Lung (tissue), 12 donors: ENCODE measurements around the gene TMOD2. TPM values are rescaled to one million over a fixed set of nuclear protein-coding genes. Genes with fewer than 3 reads are reported as not detected.

Experiments
- ATAC-seq: fragments of 200-7000 bp; cut with Tn5 transposase; one replicate; pipeline ENCODE4 v1.9.1; 2020; ENCODE audit warnings: moderate number of reproducible peaks; ENCODE audit not compliant: insufficient read depth, low FRiP score
- DNase-seq, 3 donors: peaks; one replicate each; pipeline ENCODE4 v3.0.0-alpha.2; 2013 to 2017
- H3K27ac ChIP-seq, 2 donors: one replicate each; pipeline ENCODE4 v1.5.1; 2013; ENCODE audit warnings: mild to moderate bottlenecking in 2 of 2, moderate library complexity in 2 of 2, control low read depth in 1 of 2, inconsistent platforms in 1 of 2, low read depth in 1 of 2, low read length in 1 of 2
- H3K27me3 ChIP-seq, 3 donors: one replicate each; pipeline ENCODE4 v1.5.1; 2013; ENCODE audit warnings: low read length in 2 of 3; ENCODE audit not compliant: control insufficient read depth in 3 of 3, insufficient read depth in 3 of 3
- H3K36me3 ChIP-seq, 4 donors: one replicate each; pipeline ENCODE4 v1.5.1; 2013; ENCODE audit warnings: low read length in 4 of 4, mild to moderate bottlenecking in 1 of 4, moderate library complexity in 1 of 4; ENCODE audit not compliant: control insufficient read depth in 4 of 4, insufficient read depth in 4 of 4
- H3K4me1 ChIP-seq, 5 donors: one replicate each; pipeline ENCODE4 v1.5.1; 2013; ENCODE audit warnings: low read length in 5 of 5, mild to moderate bottlenecking in 2 of 5, moderate library complexity in 1 of 5; ENCODE audit not compliant: control insufficient read depth in 5 of 5, insufficient read depth in 5 of 5
- H3K4me3 ChIP-seq: one replicate; pipeline ENCODE4 v1.5.1; 2013; ENCODE audit warnings: mild to moderate bottlenecking, control low read depth, moderate library complexity
- H3K9ac ChIP-seq, 2 donors: one replicate each; pipeline ENCODE4 v1.5.1; 2013; ENCODE audit warnings: low read length in 2 of 2, control low read depth in 1 of 2; ENCODE audit not compliant: insufficient read depth in 1 of 2
- H3K9me3 ChIP-seq, 4 donors: one replicate each; pipeline ENCODE4 v1.5.1; 2013; ENCODE audit warnings: low read length in 3 of 4, mild to moderate bottlenecking in 1 of 4, moderate library complexity in 1 of 4; ENCODE audit not compliant: control insufficient read depth in 4 of 4, insufficient read depth in 3 of 4
- CTCF ChIP-seq: IDR thresholded peaks from 2 replicates; pipeline ENCODE4 v1.5.1; 2012; ENCODE audit warnings: mild to moderate bottlenecking; ENCODE audit errors: control extremely low read depth, extremely low read depth
- WGBS, 2 donors: extraction: QIAGEN DNeasy Blood & Tissue Kit; methylation state at CpG; one replicate each; pipeline ENCODE4 v1.1.7; 2013; 5-methylcytosine and 5-hydroxymethylcytosine counted together
- polyA plus RNA-seq, 2 donors: library from polyadenylated mRNA; stranded (reverse); fragments of 200-250 nt; gene quantifications; one replicate each; pipeline ENCODE4 v1.2.1, GENCODE V29; 2013
- total RNA-seq, 2 donors: library from RNA; depleted of rRNA in 1 of 2; stranded (reverse); fragments of >200 nt in 1 of 2; gene quantifications; one replicate each; pipeline ENCODE4 v1.2.1, GENCODE V29; 2014 to 2021
- donor health status: control.
- donor health status: control.
- donor health status: Bipolar disorder and iron deficiency.
- donor health status: healthy.
- donor health status: DM: yes; HTN: yes; CAD: no.

TMOD2 gene
- total and polyA plus RNA-seq, 4 donors: 1.5 to 10.4 (median 5.8) TPM

GRCh38 chr15:51720201-51720995 lies 31.0 kb upstream of the TMOD2 start:
- H3K27ac ChIP-seq: no peak overlapping the region
- H3K4me1 ChIP-seq: no peaks in the 10 kb centered on the region
- 74 to 87% methylated on average over 8 of the region's 8 CpGs for WGBS, 2 donors
- DNase-seq (peak in 1 of 3 donors; percentile 52), ATAC-seq (no peak)
- no peak for TF ChIP-seq CTCF
- peaks cover 0 to 4% (median 0%) of the 10 kb centered on the region in 4 donors for H3K36me3 ChIP-seq
- no peaks in the 10 kb centered on the region for H3K9me3 ChIP-seq
- no peak overlapping the region for H3K9ac ChIP-seq
- no peak overlapping the region for H3K4me3 ChIP-seq
- no peaks in the 10 kb centered on the region for H3K27me3 ChIP-seq

GRCh38 chr15:51721199-51721960 lies 30.0 kb upstream of the TMOD2 start:
- no peak for ATAC-seq
- 65 to 77% methylated on average over 5 of the region's 5 CpGs for WGBS, 2 donors

DNA sequence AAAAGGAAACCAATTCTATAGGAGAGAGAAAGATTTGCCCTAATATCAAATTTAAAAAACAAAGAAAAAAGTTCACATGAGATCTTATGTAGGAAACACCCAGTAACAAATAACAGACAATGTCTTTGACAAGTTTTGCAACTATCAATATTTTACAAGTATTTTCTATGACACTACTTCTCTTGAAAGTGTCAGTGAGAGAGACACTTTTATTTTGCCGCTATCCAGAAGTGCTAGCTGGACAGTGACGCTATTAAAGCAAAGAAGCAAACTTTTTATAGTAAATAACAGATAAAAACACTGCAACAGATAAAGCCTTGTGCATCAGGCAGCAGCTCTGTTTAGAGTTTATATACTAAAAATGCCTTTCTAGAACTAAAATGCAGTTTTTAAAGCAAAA lies 27.2 kb upstream of the TMOD2 start:
- Histone ChIP-seq H3K27ac (no peak overlapping the region), H3K9me3 (no peaks in the 10 kb centered on the region), H3K4me1 (peaks cover 0 to 11% (median 0%) of the 10 kb centered on the region in 5 donors), H3K4me3 (no peak overlapping the region), H3K27me3 (no peaks in the 10 kb centered on the region), H3K9ac (no peak overlapping the region), H3K36me3 (peaks cover 0 to 4% (median 0%) of the 10 kb centered on the region in 4 donors)
- no peak for ATAC-seq
- TF ChIP-seq CTCF: no peak
- DNase-seq: no peak
- 83 to 93% methylated on average over 2 of the region's 2 CpGs for WGBS, 2 donors

More at GRCh38 chr15:51721199-51721960, 30.0 kb upstream of the TMOD2 start:
- Histone ChIP-seq H3K36me3 (peaks cover 0 to 4% (median 0%) of the 10 kb centered on the region in 4 donors), H3K9ac (no peak overlapping the region), H3K27me3 (no peaks in the 10 kb centered on the region), H3K4me3 (no peak overlapping the region), H3K27ac (no peak overlapping the region), H3K4me1 (peaks cover 0 to 3% (median 0%) of the 10 kb centered on the region in 5 donors), H3K9me3 (no peaks in the 10 kb centered on the region)
- no peak for DNase-seq
- TF ChIP-seq CTCF: no peak
